ENCODE results near the gene ACTG1.

DNA sequence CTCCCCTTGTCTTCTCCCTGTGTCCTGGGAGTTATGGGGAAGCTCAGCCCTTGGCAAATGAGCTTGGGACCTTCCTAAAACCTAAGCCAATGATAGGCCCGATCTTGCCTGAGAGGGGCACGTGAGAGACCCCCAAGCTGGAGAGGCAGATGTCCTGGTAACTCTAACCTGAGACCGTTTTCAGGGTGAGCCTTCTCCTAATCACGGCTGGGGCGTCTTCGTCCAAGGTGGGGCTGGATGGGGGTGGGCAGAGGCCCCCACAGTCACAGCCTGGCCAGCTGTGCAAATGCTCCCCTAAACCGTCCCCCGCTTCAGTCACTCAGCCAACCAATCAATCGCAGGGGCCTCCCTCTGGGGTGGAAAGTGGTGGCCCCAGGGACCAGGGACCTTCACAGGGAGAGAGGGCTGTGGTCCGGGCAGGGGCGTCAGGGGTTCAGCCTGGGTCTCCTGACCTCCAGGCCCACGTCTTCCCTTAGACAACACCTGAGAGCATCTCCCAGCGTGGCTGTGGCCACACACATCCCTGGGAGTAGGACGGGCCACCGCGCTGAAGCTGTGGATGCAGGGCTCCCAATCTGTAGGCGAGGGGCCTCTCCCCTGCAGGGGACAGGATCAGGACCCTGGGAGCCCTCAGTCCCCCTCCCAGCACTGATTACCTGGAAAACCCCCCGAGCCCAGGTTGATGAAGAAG lies 30.6 kb downstream of the ACTG1 start:
- TF ChIP-seq CTCF (IDR thresholded peaks at IDR 0.05) (no peak), POLR2A (IDR thresholded peaks at IDR 0.05) (no peak), POLR2AphosphoS5 (IDR thresholded peaks at IDR 0.05) (no peak)
